Measurements from ENCODE around the gene EIF2AK3. TPM values are rescaled to one million over a fixed set of nuclear protein-coding genes. Genes with fewer than 3 reads are reported as not detected.
"Not testable (repeated sequence)": the region's sequence is repeated elsewhere in the genome, so short reads cannot be mapped to it uniquely, and the experiment has no call there.

Gene EIF2AK3
- total RNA-seq, 5 donors from 2014 or later (not counting 1 experiment from before 2014, with no cell fraction given) = 20.3 to 33.8 (median 25.6) TPM

DNA sequence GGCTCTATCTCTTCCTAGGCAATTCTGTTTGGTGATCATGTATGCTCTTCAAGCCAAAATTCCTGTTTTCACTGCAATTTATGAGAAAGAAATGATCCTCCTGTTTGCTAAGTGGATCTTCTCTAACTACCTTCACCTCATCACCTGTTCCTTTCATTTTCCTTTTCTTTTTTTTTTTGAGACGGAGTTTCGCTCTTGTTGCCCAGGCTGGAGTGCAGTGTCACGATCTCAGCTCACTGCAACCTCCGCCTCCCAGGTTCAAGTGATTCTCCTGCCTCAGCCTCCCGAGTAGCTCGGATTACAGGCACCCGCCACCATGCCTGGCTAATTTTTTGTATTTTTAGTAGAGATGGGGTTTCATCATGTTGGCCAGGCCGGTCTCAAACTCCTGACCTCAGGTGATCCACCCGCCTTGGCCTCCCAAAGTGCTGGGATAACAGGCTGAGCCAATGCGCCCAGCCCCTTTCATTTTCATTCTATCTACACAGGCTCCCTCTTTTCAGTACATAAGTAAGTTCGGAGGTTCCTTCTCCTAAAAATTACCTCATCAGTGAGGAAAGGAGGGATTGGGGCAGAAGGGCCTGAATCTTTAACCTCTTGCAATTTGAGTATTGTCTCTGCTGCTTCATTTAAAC is 3.3 kb downstream of the EIF2AK3 start:
- H3K4me3 ChIP-seq (ENCODE audit: control insufficient read depth in 1 of 2, extremely low read depth in 1 of 2, low read length in 1 of 2); DNase-seq; H3K27me3 ChIP-seq (replicated peaks in 1 of 2; ENCODE audit: control insufficient read depth in 2 of 2, extremely low read depth in 1 of 2, insufficient read depth in 2 of 2, low read length in 1 of 2); H3K36me3 Mint-ChIP-seq; H3K27ac Mint-ChIP-seq; POLR2A ChIA-PET; H3K4me3 Mint-ChIP-seq; H3K9me3 ChIP-seq; H3K36me3 ChIP-seq (ENCODE audit: control insufficient read depth in 2 of 2, extremely low read depth in 1 of 2, insufficient read depth in 1 of 2, low read length in 1 of 2); ATAC-seq (replicated peaks in 1 of 4); H3K27me3 Mint-ChIP-seq; CTCF ChIA-PET; H3K27ac ChIP-seq (ENCODE audit: low read length); H3K9me3 Mint-ChIP-seq: not testable (repeated sequence)
- H3K4me1 Mint-ChIP-seq = peaks cover 28 to 29% (median 28%) of the 10 kb centered on the region in 3 donors
- no CpG with 5 or more reads among the region's 11 CpGs for WGBS (ENCODE audit: insufficient coverage)
- H3K4me1 ChIP-seq (ENCODE audit: control insufficient read depth in 1 of 2, extremely low read depth in 1 of 2, insufficient read depth in 2 of 2, low read length in 2 of 2) = peaks cover 17 to 21% of the 10 kb centered on the region in 2 experiments

DNA sequence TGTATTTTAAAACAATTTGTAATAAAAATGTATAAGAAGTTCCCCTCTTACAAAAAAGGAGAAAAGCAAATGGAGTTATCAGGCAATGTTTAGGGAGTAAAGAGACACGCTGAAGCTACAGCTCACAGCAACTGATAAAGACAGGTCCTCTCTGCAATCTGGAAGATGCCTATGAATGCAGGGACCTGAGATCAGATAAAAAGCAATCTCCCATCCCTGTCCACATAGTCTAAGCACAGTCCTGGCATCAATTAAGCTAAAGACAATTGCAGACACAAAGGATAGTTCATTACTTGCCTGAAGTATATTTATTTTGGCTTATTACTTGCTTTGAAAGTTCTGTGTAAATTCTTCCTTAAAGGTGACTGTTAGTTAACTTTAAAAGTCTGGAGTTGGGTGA is 5.0 kb downstream of the EIF2AK3 start:
- Mint-ChIP-seq H3K36me3 (peaks cover 3% of the 10 kb centered on the region), H3K9me3 (no peaks in the 10 kb centered on the region), H3K27me3 (no peaks in the 10 kb centered on the region), H3K4me1 (peaks cover 39 to 41% (median 39%) of the 10 kb centered on the region in 3 donors), H3K27ac (no peak overlapping the region), H3K4me3 (no peak overlapping the region)
- Histone ChIP-seq H3K27ac (ENCODE audit: low read length) (no peak overlapping the region), H3K4me1 (ENCODE audit: control insufficient read depth in 1 of 2, extremely low read depth in 1 of 2, insufficient read depth in 2 of 2, low read length in 2 of 2) (peaks cover 17 to 18% of the 10 kb centered on the region in 2 experiments), H3K4me3 (ENCODE audit: control insufficient read depth in 1 of 2, extremely low read depth in 1 of 2, low read length in 1 of 2) (no peak overlapping the region), H3K36me3 (ENCODE audit: control insufficient read depth in 2 of 2, extremely low read depth in 1 of 2, insufficient read depth in 1 of 2, low read length in 1 of 2) (no peaks in the 10 kb centered on the region), H3K27me3 (replicated peaks in 1 of 2; ENCODE audit: control insufficient read depth in 2 of 2, extremely low read depth in 1 of 2, insufficient read depth in 2 of 2, low read length in 1 of 2) (no peaks in the 10 kb centered on the region), H3K9me3 (no peaks in the 10 kb centered on the region)
- no CpG with 5 or more reads among the region's 1 CpG for WGBS (ENCODE audit: insufficient coverage)
- DNase-seq (no peak), ATAC-seq (replicated peaks in 1 of 4) (no peak)
- POLR2A ChIA-PET = interaction anchor here in 1 of 2 donors (1.1 kb wide), 1 partner anchor 17 kb away, joined by 4 read pairs; no protein-coding TSS in a partner anchor
- CTCF ChIA-PET = interaction anchor here in 1 of 2 donors (0.7 kb wide), 1 partner anchor 32 kb away, joined by 3 read pairs; no protein-coding TSS in a partner anchor

GRCh38 chr2:88621432-88621831 is 5.8 kb downstream of the EIF2AK3 start:
- H3K4me1 ChIP-seq (ENCODE audit: control insufficient read depth in 1 of 2, extremely low read depth in 1 of 2, insufficient read depth in 2 of 2, low read length in 2 of 2) = peaks cover 16 to 17% of the 10 kb centered on the region in 2 experiments
- Mint-ChIP-seq H3K36me3 (peaks cover 3% of the 10 kb centered on the region), H3K4me1 (peaks cover 45 to 46% (median 46%) of the 10 kb centered on the region in 3 donors), H3K9me3 (no peaks in the 10 kb centered on the region), H3K27me3 (no peaks in the 10 kb centered on the region), H3K27ac (no peak overlapping the region), H3K4me3 (no peak overlapping the region)
- no peaks in the 10 kb centered on the region for H3K9me3 ChIP-seq
- no peak overlapping the region for H3K4me3 ChIP-seq (ENCODE audit: control insufficient read depth in 1 of 2, extremely low read depth in 1 of 2, low read length in 1 of 2)
- DNase-seq (no peak), ATAC-seq (replicated peaks in 1 of 4) (no peak)
- H3K27ac ChIP-seq (ENCODE audit: low read length) = no peak overlapping the region
- ChIA-PET CTCF (no interaction called here), POLR2A (no interaction called here)
- no CpG with 5 or more reads among the region's 3 CpGs for WGBS (ENCODE audit: insufficient coverage)
- no peaks in the 10 kb centered on the region for H3K36me3 ChIP-seq (ENCODE audit: control insufficient read depth in 2 of 2, extremely low read depth in 1 of 2, insufficient read depth in 1 of 2, low read length in 1 of 2)
- H3K27me3 ChIP-seq (replicated peaks in 1 of 2; ENCODE audit: control insufficient read depth in 2 of 2, extremely low read depth in 1 of 2, insufficient read depth in 2 of 2, low read length in 1 of 2) = no peaks in the 10 kb centered on the region

DNA sequence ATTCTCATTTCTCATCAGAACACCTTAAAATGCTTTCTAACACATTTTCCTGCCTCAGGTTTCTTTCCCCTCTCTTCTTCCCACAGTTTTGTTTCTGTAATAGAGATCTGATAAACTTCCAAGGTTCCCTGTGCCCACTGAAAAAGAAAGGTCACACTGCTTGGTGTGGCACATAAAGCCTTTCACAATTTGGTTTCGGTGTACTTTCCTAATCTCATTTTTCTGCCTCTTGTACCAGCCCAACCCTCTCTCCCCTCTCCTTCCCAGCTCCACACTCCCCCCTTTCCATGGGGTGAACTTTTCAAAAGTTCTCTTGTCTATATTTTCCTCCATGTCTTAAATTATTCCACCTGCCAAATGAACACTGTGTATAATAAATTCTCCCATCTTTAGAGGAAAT is 7.2 kb downstream of the EIF2AK3 start:
- H3K36me3 ChIP-seq (ENCODE audit: control insufficient read depth in 2 of 2, extremely low read depth in 1 of 2, insufficient read depth in 1 of 2, low read length in 1 of 2) = no peaks in the 10 kb centered on the region
- no CpG with 5 or more reads among the region's 1 CpG for WGBS (ENCODE audit: insufficient coverage)
- H3K9me3 ChIP-seq = no peaks in the 10 kb centered on the region
- Mint-ChIP-seq H3K36me3 (peaks cover 3% of the 10 kb centered on the region), H3K9me3 (no peaks in the 10 kb centered on the region), H3K27ac (no peak overlapping the region), H3K4me1 (peaks cover 40 to 45% (median 41%) of the 10 kb centered on the region in 3 donors), H3K27me3 (no peaks in the 10 kb centered on the region), H3K4me3 (no peak overlapping the region)
- CTCF ChIA-PET = no interaction called here
- H3K27me3 ChIP-seq (replicated peaks in 1 of 2; ENCODE audit: control insufficient read depth in 2 of 2, extremely low read depth in 1 of 2, insufficient read depth in 2 of 2, low read length in 1 of 2) = no peaks in the 10 kb centered on the region
- no peak overlapping the region for H3K27ac ChIP-seq (ENCODE audit: low read length)
- peaks cover 7% of the 10 kb centered on the region in 2 experiments for H3K4me1 ChIP-seq (ENCODE audit: control insufficient read depth in 1 of 2, extremely low read depth in 1 of 2, insufficient read depth in 2 of 2, low read length in 2 of 2)
- no peak overlapping the region for H3K4me3 ChIP-seq (ENCODE audit: control insufficient read depth in 1 of 2, extremely low read depth in 1 of 2, low read length in 1 of 2)
- ATAC-seq (replicated peaks in 1 of 4) (no peak), DNase-seq (no peak)
- POLR2A ChIA-PET = interaction anchor here (0.6 to 0.7 kb wide), 2 partner anchors 8 to 11 kb away, joined by 3 to 6 read pairs; no protein-coding TSS in a partner anchor

DNA sequence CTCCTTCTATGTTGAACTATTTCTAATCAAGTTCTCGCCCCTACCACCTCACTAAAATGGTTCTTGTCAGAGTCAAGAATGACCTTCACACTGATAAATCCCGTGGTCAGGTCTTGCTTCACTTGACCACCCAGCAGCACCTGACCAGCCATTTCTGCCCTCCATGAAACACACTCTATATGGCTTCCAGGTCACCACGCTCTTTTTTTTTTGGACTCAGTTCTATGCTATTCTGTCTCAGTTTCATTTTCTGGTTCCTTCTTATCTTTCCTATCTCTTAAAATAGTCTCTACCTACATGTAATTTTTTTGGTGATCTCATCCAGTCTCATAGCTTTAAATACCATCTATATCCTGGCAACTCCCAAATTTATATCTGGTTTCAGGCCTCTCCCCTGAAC is 11.4 kb downstream of the EIF2AK3 start:
- Mint-ChIP-seq H3K27me3 (no peaks in the 10 kb centered on the region), H3K4me3 (no peak overlapping the region), H3K4me1 (peaks cover 36 to 39% (median 37%) of the 10 kb centered on the region in 3 donors), H3K27ac (no peak overlapping the region), H3K9me3 (no peaks in the 10 kb centered on the region), H3K36me3 (peaks cover 10% of the 10 kb centered on the region)
- POLR2A ChIA-PET = no interaction called here
- CTCF ChIA-PET = no interaction called here
- Histone ChIP-seq H3K4me1 (ENCODE audit: control insufficient read depth in 1 of 2, extremely low read depth in 1 of 2, insufficient read depth in 2 of 2, low read length in 2 of 2) (peaks cover 4 to 7% of the 10 kb centered on the region in 2 experiments), H3K27me3 (replicated peaks in 1 of 2; ENCODE audit: control insufficient read depth in 2 of 2, extremely low read depth in 1 of 2, insufficient read depth in 2 of 2, low read length in 1 of 2) (no peaks in the 10 kb centered on the region), H3K4me3 (ENCODE audit: control insufficient read depth in 1 of 2, extremely low read depth in 1 of 2, low read length in 1 of 2) (no peak overlapping the region), H3K9me3 (no peaks in the 10 kb centered on the region), H3K27ac (ENCODE audit: low read length) (no peak overlapping the region), H3K36me3 (ENCODE audit: control insufficient read depth in 2 of 2, extremely low read depth in 1 of 2, insufficient read depth in 1 of 2, low read length in 1 of 2) (peaks cover 0 to 4% of the 10 kb centered on the region in 2 donors)
- ATAC-seq (replicated peaks in 1 of 4) (no peak), DNase-seq (no peak)
- WGBS (ENCODE audit: insufficient coverage) = 96% methylated on average over 3 of the region's 3 CpGs

DNA sequence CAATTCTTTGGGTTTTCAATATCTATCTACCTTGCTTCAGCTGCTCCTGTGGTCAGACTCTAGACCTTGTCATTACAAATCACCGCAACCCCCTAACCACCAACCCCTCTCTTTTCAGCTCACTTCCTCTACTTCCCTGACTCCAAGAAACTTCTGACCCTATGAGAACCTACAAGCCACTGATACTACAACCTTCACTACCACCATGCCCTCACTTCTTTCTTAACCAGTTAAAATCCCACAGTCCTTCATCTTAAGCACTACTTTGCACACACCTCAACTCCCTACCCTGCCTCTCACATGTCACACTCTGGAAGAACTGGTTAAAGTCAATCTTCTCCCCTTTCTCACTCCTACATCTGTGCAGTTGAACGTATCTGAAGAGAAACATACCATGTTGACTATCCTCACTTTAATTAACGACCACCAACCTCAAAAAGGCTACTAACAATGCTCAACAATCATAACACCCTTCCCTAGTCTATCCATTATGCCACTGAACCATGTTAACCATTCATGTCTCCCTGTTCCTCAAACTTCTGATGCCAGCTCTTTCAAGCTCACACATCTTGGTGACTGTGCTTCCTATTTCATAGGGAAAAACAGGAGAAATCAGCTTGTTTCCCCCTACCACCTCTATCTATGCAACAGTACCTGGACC is 12.6 kb downstream of the EIF2AK3 start:
- H3K4me3 ChIP-seq (ENCODE audit: control insufficient read depth in 1 of 2, extremely low read depth in 1 of 2, low read length in 1 of 2) = no peak overlapping the region
- H3K27ac ChIP-seq (ENCODE audit: low read length) = no peak overlapping the region
- POLR2A ChIA-PET = no interaction called here
- ATAC-seq (replicated peaks in 1 of 4) = no peak
- WGBS (ENCODE audit: insufficient coverage) = 94% methylated on average over 3 of the region's 3 CpGs
- no peak for DNase-seq
- Mint-ChIP-seq H3K36me3 (peaks cover 9% of the 10 kb centered on the region), H3K4me3 (no peak overlapping the region), H3K27me3 (no peaks in the 10 kb centered on the region), H3K4me1 (peaks cover 24 to 32% (median 31%) of the 10 kb centered on the region in 3 donors), H3K27ac (no peak overlapping the region), H3K9me3 (no peaks in the 10 kb centered on the region)
- CTCF ChIA-PET = no interaction called here
- H3K9me3 ChIP-seq = no peaks in the 10 kb centered on the region
- H3K4me1 ChIP-seq (ENCODE audit: control insufficient read depth in 1 of 2, extremely low read depth in 1 of 2, insufficient read depth in 2 of 2, low read length in 2 of 2) = peaks cover 4 to 7% of the 10 kb centered on the region in 2 experiments
- no peaks in the 10 kb centered on the region for H3K27me3 ChIP-seq (replicated peaks in 1 of 2; ENCODE audit: control insufficient read depth in 2 of 2, extremely low read depth in 1 of 2, insufficient read depth in 2 of 2, low read length in 1 of 2)
- peaks cover 0 to 4% of the 10 kb centered on the region in 2 donors for H3K36me3 ChIP-seq (ENCODE audit: control insufficient read depth in 2 of 2, extremely low read depth in 1 of 2, insufficient read depth in 1 of 2, low read length in 1 of 2)

All from T-cell (primary cell).